Neuronal stem cell (in vitro differentiated cells): ENCODE data around the gene NBAS.

ENCODE experiments used
- DNase-seq: peaks from one replicate; pipeline ENCODE4 v3.0.0-alpha.2; 2013; ENCODE audit warnings: low spot score
- H2AFZ ChIP-seq: one replicate; pipeline ENCODE4 v1.6.1; 2013; ENCODE audit warnings: mild to moderate bottlenecking, low read length, inconsistent platforms
- H2AK5ac ChIP-seq: 2 replicates; pipeline ENCODE4 v1.6.1; 2013; ENCODE audit warnings: low read depth, mild to moderate bottlenecking, inconsistent platforms, low read length, moderate library complexity, mixed read lengths
- H2BK120ac ChIP-seq: 2 replicates; pipeline ENCODE4 v1.6.1; 2013; ENCODE audit warnings: low read depth, mild to moderate bottlenecking, inconsistent platforms, low read length, moderate library complexity, mixed read lengths
- H2BK12ac ChIP-seq: one replicate; pipeline ENCODE4 v1.6.1; 2013; ENCODE audit warnings: low read length, inconsistent platforms
- H2BK15ac ChIP-seq: 2 replicates; pipeline ENCODE4 v1.6.1; 2013; ENCODE audit warnings: mild to moderate bottlenecking, low read length, inconsistent platforms, mixed read lengths
- H2BK5ac ChIP-seq: one replicate; pipeline ENCODE4 v1.6.1; 2013; ENCODE audit warnings: inconsistent platforms, mild to moderate bottlenecking, low read length, moderate library complexity
- H3K14ac ChIP-seq: one replicate; pipeline ENCODE4 v1.6.1; 2013; ENCODE audit warnings: low read length, inconsistent platforms
- H3K18ac ChIP-seq: 2 replicates; pipeline ENCODE4 v1.6.1; 2013; ENCODE audit warnings: low read length, inconsistent platforms
- H3K23ac ChIP-seq: 2 replicates; pipeline ENCODE4 v1.6.1; 2013; ENCODE audit warnings: low read depth, mild to moderate bottlenecking, mixed read lengths, low read length, inconsistent platforms; ENCODE audit not compliant: poor library complexity
- H3K27ac ChIP-seq: replicated peaks from 3 replicates; pipeline ENCODE4 v1.5.1; 2013; ENCODE audit warnings: low read length, inconsistent platforms
- H3K27me3 ChIP-seq, 3 experiments: 2 replicates each; pipeline ENCODE4 v1.6.1; 2013; ENCODE audit warnings: low read length in 3 of 3, mild to moderate bottlenecking in 2 of 3, inconsistent platforms in 1 of 3, low read depth in 1 of 3, mixed read lengths in 1 of 3, moderate library complexity in 1 of 3; ENCODE audit not compliant: control insufficient read depth in 3 of 3, insufficient read depth in 3 of 3
- H3K36me3 ChIP-seq, 2 donors: replicated peaks in 1 of 2; 2 replicates each; pipeline ENCODE4 v1.6.1; 2013; ENCODE audit warnings: low read length in 2 of 2; ENCODE audit not compliant: control insufficient read depth in 2 of 2, insufficient read depth in 2 of 2
- H3K4ac ChIP-seq: 2 replicates; pipeline ENCODE4 v1.6.1; 2013; ENCODE audit warnings: inconsistent platforms, mild to moderate bottlenecking, low read length, moderate library complexity
- H3K4me1 ChIP-seq, 2 donors: 1 replicate in 1 of 2; 2 replicates in 1 of 2; pipeline ENCODE4 v1.6.1; 2013; ENCODE audit warnings: low read length in 2 of 2, low read depth in 1 of 2; ENCODE audit not compliant: control insufficient read depth in 2 of 2, insufficient read depth in 1 of 2
- H3K4me2 ChIP-seq: one replicate; pipeline ENCODE4 v1.6.1; 2013; ENCODE audit warnings: mild to moderate bottlenecking, low read length, inconsistent platforms; ENCODE audit not compliant: insufficient read depth, poor library complexity, severe bottlenecking
- H3K4me3 ChIP-seq, 2 donors: 2 replicates each; pipeline ENCODE4 v1.5.1; 2013; ENCODE audit warnings: low read length in 2 of 2, mild to moderate bottlenecking in 2 of 2, inconsistent platforms in 1 of 2, moderate library complexity in 1 of 2
- H3K79me1 ChIP-seq: one replicate; pipeline ENCODE4 v1.6.1; 2013; ENCODE audit warnings: low read depth, mild to moderate bottlenecking, inconsistent platforms, low read length, moderate library complexity
- H3K9ac ChIP-seq: one replicate; pipeline ENCODE4 v1.6.1; 2013; ENCODE audit warnings: mild to moderate bottlenecking, low read depth, low read length, inconsistent platforms; ENCODE audit not compliant: poor library complexity
- H3K9me3 ChIP-seq, 2 donors: replicated peaks in 1 of 2; 2 replicates each; pipeline versions ENCODE3 to v1.6.1; 2013; ENCODE audit warnings: low read length in 2 of 2, mild to moderate bottlenecking in 2 of 2, inconsistent platforms in 1 of 2, low read depth in 1 of 2, mixed read lengths in 1 of 2, moderate library complexity in 1 of 2; ENCODE audit not compliant: control insufficient read depth in 2 of 2, insufficient read depth in 1 of 2
- H4K8ac ChIP-seq: one replicate; pipeline ENCODE4 v1.6.1; 2013; ENCODE audit warnings: low read depth, mild to moderate bottlenecking, inconsistent platforms, low read length, moderate library complexity
- H4K91ac ChIP-seq: one replicate; pipeline ENCODE4 v1.6.1; 2013; ENCODE audit warnings: low read length, low read depth, mild to moderate bottlenecking, inconsistent platforms; ENCODE audit not compliant: poor library complexity
- WGBS, 2 donors: extraction: QIAGEN DNeasy Blood & Tissue Kit; methylation state at CpG; one replicate each; pipeline ENCODE4 v1.1.7; 2013; ENCODE audit warnings: missing lambda C conversion rate in 2 of 2, mixed read lengths in 1 of 2; ENCODE audit not compliant: insufficient read length in 2 of 2, insufficient replicate concordance in 1 of 2; ENCODE audit errors: extremely low coverage in 2 of 2; 5-methylcytosine and 5-hydroxymethylcytosine counted together

NBAS gene

GRCh38 chr2:15457868-15458267, 103.3 kb downstream of the NBAS start:
- Histone ChIP-seq H3K14ac (no peak overlapping the region), H3K36me3 (peaks cover 7 to 64% of the 10 kb centered on the region in 2 donors), H3K27me3 (no peaks in the 10 kb centered on the region), H3K4me2 (no peak overlapping the region), H2BK5ac (no peak overlapping the region), H3K79me1 (no peaks in the 10 kb centered on the region), H4K8ac (no peak overlapping the region), H3K18ac (no peak overlapping the region), H2AK5ac (no peak overlapping the region), H4K91ac (no peak overlapping the region), H3K9ac (no peak overlapping the region), H3K23ac (no peak overlapping the region), H3K4me3 (no peak overlapping the region), H3K27ac (no peak overlapping the region), H2BK15ac (no peak overlapping the region), H3K9me3 (peaks cover 0 to 3% of the 10 kb centered on the region in 2 donors), H3K4me1 (no peaks in the 10 kb centered on the region), H2BK12ac (no peak overlapping the region), H2AFZ (no peak overlapping the region), H3K4ac (no peak overlapping the region), H2BK120ac (no peak overlapping the region)
- WGBS, 2 donors: no CpG with 5 or more reads among the region's 5 CpGs
- no peak for DNase-seq

GRCh38 chr2:15456352-15456751, 104.8 kb downstream of the NBAS start:
- no peak overlapping the region for H3K4me3 ChIP-seq
- no CpG with 5 or more reads among the region's 3 CpGs for WGBS, 2 donors
- no peak overlapping the region for H3K9ac ChIP-seq
- H3K18ac ChIP-seq: no peak overlapping the region
- H2BK120ac ChIP-seq: no peak overlapping the region
- H3K4me1 ChIP-seq: no peaks in the 10 kb centered on the region
- H2BK15ac ChIP-seq: no peak overlapping the region
- no peak for DNase-seq
- H2BK5ac ChIP-seq: no peak overlapping the region
- H4K91ac ChIP-seq: no peak overlapping the region
- peaks cover 0 to 7% of the 10 kb centered on the region in 2 donors for H3K9me3 ChIP-seq
- H3K4ac ChIP-seq: no peak overlapping the region
- H2BK12ac ChIP-seq: no peak overlapping the region
- H2AFZ ChIP-seq: no peak overlapping the region
- H3K36me3 ChIP-seq: peaks cover 4 to 60% of the 10 kb centered on the region in 2 donors
- no peak overlapping the region for H3K4me2 ChIP-seq
- H3K23ac ChIP-seq: no peak overlapping the region
- no peaks in the 10 kb centered on the region for H3K27me3 ChIP-seq
- no peak overlapping the region for H2AK5ac ChIP-seq
- H3K14ac ChIP-seq: no peak overlapping the region
- H3K79me1 ChIP-seq: no peaks in the 10 kb centered on the region
- H4K8ac ChIP-seq: no peak overlapping the region
- no peak overlapping the region for H3K27ac ChIP-seq

GRCh38 chr2:15450808-15451207, 110.3 kb downstream of the NBAS start:
- H2BK15ac ChIP-seq: no peak overlapping the region
- H2AK5ac ChIP-seq: no peak overlapping the region
- H3K4me3 ChIP-seq: no peak overlapping the region
- H3K79me1 ChIP-seq: no peaks in the 10 kb centered on the region
- no peak overlapping the region for H3K23ac ChIP-seq
- peaks cover 0 to 8% of the 10 kb centered on the region in 2 donors for H3K9me3 ChIP-seq
- no peak overlapping the region for H3K4ac ChIP-seq
- no peak overlapping the region for H4K91ac ChIP-seq
- H3K9ac ChIP-seq: no peak overlapping the region
- no peak overlapping the region for H2BK12ac ChIP-seq
- no peak overlapping the region for H3K4me2 ChIP-seq
- no peak overlapping the region for H3K14ac ChIP-seq
- no CpG with 5 or more reads among the region's 2 CpGs for WGBS, 2 donors
- H2BK120ac ChIP-seq: no peak overlapping the region
- DNase-seq: no peak
- no peak overlapping the region for H3K18ac ChIP-seq
- H3K4me1 ChIP-seq: no peaks in the 10 kb centered on the region
- H2AFZ ChIP-seq: no peak overlapping the region
- H3K36me3 ChIP-seq: peaks cover 1 to 24% of the 10 kb centered on the region in 2 donors
- H4K8ac ChIP-seq: no peak overlapping the region
- H2BK5ac ChIP-seq: no peak overlapping the region
- no peak overlapping the region for H3K27ac ChIP-seq
- H3K27me3 ChIP-seq: no peaks in the 10 kb centered on the region

GRCh38 chr2:15449556-15450236, 111.4 kb downstream of the NBAS start:
- no peaks in the 10 kb centered on the region for H3K79me1 ChIP-seq

More at GRCh38 chr2:15449556-15450236, 111.4 kb downstream of the NBAS start:
- H3K4me3 ChIP-seq: no peak overlapping the region
- H3K27me3 ChIP-seq: no peaks in the 10 kb centered on the region
- H4K91ac ChIP-seq: no peak overlapping the region
- H2BK120ac ChIP-seq: no peak overlapping the region
- no peak overlapping the region for H2AK5ac ChIP-seq
- H2AFZ ChIP-seq: no peak overlapping the region
- no peak overlapping the region for H3K9ac ChIP-seq
- H3K18ac ChIP-seq: no peak overlapping the region
- no peak overlapping the region for H2BK15ac ChIP-seq
- H4K8ac ChIP-seq: no peak overlapping the region
- H3K4me2 ChIP-seq: no peak overlapping the region
- no peak overlapping the region for H3K23ac ChIP-seq
- H3K9me3 ChIP-seq: peaks cover 0 to 8% of the 10 kb centered on the region in 2 donors
- no peak overlapping the region for H2BK12ac ChIP-seq
- no peak overlapping the region for H3K4ac ChIP-seq
- no peak overlapping the region for H2BK5ac ChIP-seq
- H3K4me1 ChIP-seq: no peaks in the 10 kb centered on the region
- no CpG with 5 or more reads among the region's 2 CpGs for WGBS, 2 donors
- DNase-seq: no peak
- no peak overlapping the region for H3K27ac ChIP-seq
- H3K36me3 ChIP-seq: peaks cover 1 to 19% of the 10 kb centered on the region in 2 donors
- no peak overlapping the region for H3K14ac ChIP-seq
